Peyer's patch (tissue), 4 donors: ENCODE data around the gene XPC. TPM values are rescaled to one million over a fixed set of nuclear protein-coding genes. Genes with fewer than 3 reads are reported as not detected.

ENCODE experiments used
- DNase-seq, 3 donors: peaks; one replicate each; pipeline ENCODE4 v3.0.0-alpha.2; 2017 to 2019
- H3K27ac ChIP-seq, 4 donors: fragments of 200-600 bp; sonication (generic); one replicate each; pipeline ENCODE4 v1.5.1; 2016 to 2019
- H3K27me3 ChIP-seq, 2 donors: fragments of 200-600 bp; sonication (generic); one replicate each; pipeline ENCODE4 v1.5.1; 2019
- H3K36me3 ChIP-seq, 3 donors: fragments of 200-600 bp; sonication (generic); one replicate each; pipeline ENCODE4 v1.5.1; 2016 to 2019
- H3K4me1 ChIP-seq, 4 donors: fragments of 200-600 bp; sonication (generic); one replicate each; pipeline ENCODE4 v1.5.1; 2016 to 2019
- H3K4me3 ChIP-seq, 4 donors: fragments of 200-600 bp; sonication (generic); 1 replicate in 3 of 4; 2 replicates in 1 of 4; pipeline ENCODE4 v1.5.1; 2016 to 2019; ENCODE audit warnings: mild to moderate bottlenecking in 1 of 4
- H3K9me3 ChIP-seq, 4 donors: fragments of 200-600 bp; sonication (generic); one replicate each; pipeline ENCODE4 v1.5.1; 2016 to 2019; ENCODE audit warnings: mild to moderate bottlenecking in 1 of 4
- POLR2A ChIP-seq, 2 donors: fragments of 450-650 bp; IDR thresholded peaks; one replicate each; pipeline ENCODE4 v1.5.1; 2017; ENCODE audit warnings: antibody characterized with exemption in 2 of 2, mild to moderate bottlenecking in 2 of 2, moderate library complexity in 2 of 2
- total RNA-seq, 4 donors: library from RNA; depleted of rRNA; stranded (reverse); fragments of >200 nt; gene quantifications; one replicate each; pipeline ENCODE4 v1.1.0, GENCODE V29; 2016
- TF ChIP-seq, protein P1 (sequence below), 6 experiments: fragments of 450-650 bp in 4 of 6; fragments of 200-600 bp in 2 of 6; sonication (generic) in 1 of 6; IDR thresholded peaks; one replicate each; pipeline ENCODE4 v1.5.1; 2017 to 2019; ENCODE audit warnings: antibody characterized with exemption in 6 of 6, mild to moderate bottlenecking in 3 of 6, moderate library complexity in 1 of 6

Gene XPC
- total RNA-seq, 4 donors from 2014 or later, result 46.1 to 88.3 (median 78.6) TPM

DNA sequence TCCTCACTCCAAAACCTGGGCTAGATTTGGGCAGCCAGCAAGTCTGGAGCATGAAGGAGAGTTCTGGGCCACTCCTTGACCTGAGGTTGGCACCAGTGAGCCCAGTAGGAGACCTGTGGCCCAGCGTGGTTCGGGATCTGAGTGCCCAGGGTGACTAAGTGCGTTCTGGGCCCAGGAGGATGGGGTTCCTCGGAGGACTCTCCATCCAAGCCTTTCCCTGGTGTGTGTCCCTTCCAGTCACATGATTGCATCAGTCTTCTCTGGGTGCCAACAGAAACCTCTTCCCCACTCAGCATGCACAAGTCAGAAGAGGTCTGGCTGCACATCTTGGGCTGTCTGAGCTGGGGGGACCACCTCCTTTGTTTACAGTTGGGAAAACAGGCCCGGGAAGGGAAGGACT lies 38.6 kb downstream of the XPC start:
- no peaks in the 10 kb centered on the region for H3K9me3 ChIP-seq
- DNase-seq, result no peak
- H3K36me3 ChIP-seq, result peaks cover 0 to 79% (median 0%) of the 10 kb centered on the region in 3 donors
- H3K4me3 ChIP-seq, result no peak overlapping the region
- TF ChIP-seq POLR2A (IDR thresholded peaks at IDR 0.05), result no peak
- TF ChIP-seq, protein P1, sequence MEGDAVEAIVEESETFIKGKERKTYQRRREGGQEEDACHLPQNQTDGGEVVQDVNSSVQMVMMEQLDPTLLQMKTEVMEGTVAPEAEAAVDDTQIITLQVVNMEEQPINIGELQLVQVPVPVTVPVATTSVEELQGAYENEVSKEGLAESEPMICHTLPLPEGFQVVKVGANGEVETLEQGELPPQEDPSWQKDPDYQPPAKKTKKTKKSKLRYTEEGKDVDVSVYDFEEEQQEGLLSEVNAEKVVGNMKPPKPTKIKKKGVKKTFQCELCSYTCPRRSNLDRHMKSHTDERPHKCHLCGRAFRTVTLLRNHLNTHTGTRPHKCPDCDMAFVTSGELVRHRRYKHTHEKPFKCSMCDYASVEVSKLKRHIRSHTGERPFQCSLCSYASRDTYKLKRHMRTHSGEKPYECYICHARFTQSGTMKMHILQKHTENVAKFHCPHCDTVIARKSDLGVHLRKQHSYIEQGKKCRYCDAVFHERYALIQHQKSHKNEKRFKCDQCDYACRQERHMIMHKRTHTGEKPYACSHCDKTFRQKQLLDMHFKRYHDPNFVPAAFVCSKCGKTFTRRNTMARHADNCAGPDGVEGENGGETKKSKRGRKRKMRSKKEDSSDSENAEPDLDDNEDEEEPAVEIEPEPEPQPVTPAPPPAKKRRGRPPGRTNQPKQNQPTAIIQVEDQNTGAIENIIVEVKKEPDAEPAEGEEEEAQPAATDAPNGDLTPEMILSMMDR (IDR thresholded peaks at IDR 0.05), result no peak
- H3K4me1 ChIP-seq, result peaks cover 0 to 29% (median 3%) of the 10 kb centered on the region in 4 donors
- no peaks in the 10 kb centered on the region for H3K27me3 ChIP-seq
- no peak overlapping the region for H3K27ac ChIP-seq

DNA sequence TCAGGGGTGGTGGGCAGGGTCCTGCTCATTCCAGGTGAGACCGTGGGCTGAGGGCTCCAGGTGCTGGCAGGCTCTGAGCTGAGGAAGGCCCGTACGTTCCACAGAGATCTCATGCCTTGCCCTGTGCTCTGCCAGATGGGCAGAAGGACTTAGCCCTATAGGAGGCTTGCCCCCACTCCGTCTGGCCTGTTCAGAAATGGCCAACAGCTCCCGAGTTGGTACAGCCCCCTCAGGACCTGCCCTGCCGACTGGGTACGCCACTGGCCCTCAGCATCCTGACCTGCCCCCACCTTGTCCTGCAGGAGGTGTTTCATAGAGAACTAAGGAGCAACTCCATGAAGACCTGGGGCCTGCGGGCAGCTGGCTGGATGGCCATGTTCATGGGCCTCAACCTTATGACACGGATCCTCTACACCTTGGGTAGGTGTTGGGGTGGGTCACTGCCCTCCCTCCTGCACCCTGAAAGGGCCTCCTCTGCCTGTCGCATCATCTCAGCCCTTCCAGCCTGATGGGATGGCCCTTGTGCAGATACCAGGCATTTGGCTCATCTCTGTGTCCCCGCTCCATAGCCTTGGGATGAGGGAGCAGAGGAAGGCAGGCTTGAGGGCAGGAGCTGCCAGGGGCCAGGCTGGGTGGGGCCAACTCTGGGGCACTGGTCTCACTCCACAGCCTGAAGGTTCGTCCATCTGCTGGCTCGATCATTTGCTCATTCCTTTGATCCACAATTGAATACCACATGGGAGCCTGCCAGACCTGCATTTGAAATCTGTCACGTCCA lies 39.3 kb downstream of the XPC start:
- H3K36me3 ChIP-seq, result peaks cover 0 to 86% (median 0%) of the 10 kb centered on the region in 3 donors

DNA sequence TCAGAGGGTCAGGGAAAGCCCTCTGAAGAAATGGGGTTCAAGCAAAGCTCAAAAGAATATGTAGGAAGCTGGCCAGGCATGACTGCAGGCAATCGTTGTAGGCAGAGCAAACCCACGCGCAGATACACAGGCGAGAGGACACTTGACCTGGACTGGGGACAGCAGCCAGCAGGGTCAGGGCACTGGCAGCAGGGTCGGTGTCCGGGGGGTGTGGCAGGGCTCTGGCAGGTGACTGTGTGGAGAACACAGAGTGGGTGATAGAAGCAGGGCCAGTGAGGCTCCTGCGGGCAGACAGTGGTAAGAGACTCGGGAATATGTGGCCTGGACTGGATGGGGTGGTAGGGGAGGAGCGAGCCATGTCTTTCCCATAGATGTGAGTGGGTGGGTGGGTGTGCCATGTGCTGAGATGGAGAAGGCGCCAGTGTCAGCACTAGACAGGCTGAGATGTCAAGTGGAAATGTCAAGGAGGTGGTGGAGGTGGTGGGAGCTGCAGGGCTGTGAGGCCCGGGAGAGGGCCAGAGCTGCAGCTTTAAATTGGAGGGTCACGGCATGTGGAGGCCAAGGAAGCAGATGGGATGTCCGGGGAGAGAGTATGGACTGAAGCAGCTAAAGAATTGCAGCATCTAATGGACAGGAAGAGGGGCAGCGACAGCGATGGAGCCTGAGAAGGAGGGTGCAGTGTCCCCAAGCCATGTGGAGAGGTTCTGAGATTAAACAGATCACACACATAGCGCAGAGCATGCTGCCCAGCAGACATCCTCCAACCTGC lies 40.1 kb downstream of the XPC start:
- no peak for DNase-seq
- TF ChIP-seq POLR2A (IDR thresholded peaks at IDR 0.05), result no peak
- TF ChIP-seq, protein P1 (IDR thresholded peaks at IDR 0.05), result no peak
- Histone ChIP-seq H3K4me3 (no peak overlapping the region), H3K36me3 (peaks cover 0 to 94% (median 0%) of the 10 kb centered on the region in 3 donors), H3K27ac (no peak overlapping the region), H3K27me3 (no peaks in the 10 kb centered on the region), H3K4me1 (peaks cover 0 to 23% (median 0%) of the 10 kb centered on the region in 4 donors), H3K9me3 (no peaks in the 10 kb centered on the region)

More for the DNA sequence above, 39.3 kb downstream of the XPC start:
- H3K27me3 ChIP-seq, result no peaks in the 10 kb centered on the region
- no peak for DNase-seq
- peak overlapping the region in 1 of 4 donors; percentile 2 for H3K27ac ChIP-seq
- no peak overlapping the region for H3K4me3 ChIP-seq
- no peaks in the 10 kb centered on the region for H3K9me3 ChIP-seq
- peaks cover 0 to 24% (median 2%) of the 10 kb centered on the region in 4 donors for H3K4me1 ChIP-seq
- no peak for TF ChIP-seq POLR2A (IDR thresholded peaks at IDR 0.05)
- TF ChIP-seq, protein P1 (IDR thresholded peaks at IDR 0.05), result no peak

DNA sequence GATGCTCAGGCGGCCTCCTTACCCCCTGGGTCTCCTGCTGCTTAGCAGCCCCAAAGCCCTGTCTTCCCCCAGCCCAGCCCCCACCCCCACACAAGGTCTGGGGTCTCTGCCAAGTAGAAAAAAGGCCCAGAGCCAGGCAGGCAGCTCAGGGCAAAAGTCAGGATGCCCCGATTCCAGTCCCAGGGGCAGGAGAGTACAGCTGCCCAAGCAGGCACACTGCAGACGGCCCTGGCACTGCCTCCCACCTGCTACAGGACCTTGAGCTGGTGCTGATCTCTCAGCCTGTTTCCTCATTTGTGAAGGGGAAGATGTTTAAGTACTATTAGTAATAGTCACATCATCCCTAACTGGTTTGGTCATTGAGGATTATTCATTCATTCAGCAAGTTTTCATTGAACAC lies 41.0 kb downstream of the XPC start:
- Histone ChIP-seq H3K9me3 (no peaks in the 10 kb centered on the region), H3K4me3 (no peak overlapping the region), H3K27me3 (no peaks in the 10 kb centered on the region), H3K27ac (no peak overlapping the region), H3K4me1 (peaks cover 0 to 22% (median 0%) of the 10 kb centered on the region in 4 donors), H3K36me3 (peaks cover 0 to 96% (median 0%) of the 10 kb centered on the region in 3 donors)
- no peak for TF ChIP-seq POLR2A (IDR thresholded peaks at IDR 0.05)
- TF ChIP-seq, protein P1 (IDR thresholded peaks at IDR 0.05), result no peak
- DNase-seq, result no peak

DNA sequence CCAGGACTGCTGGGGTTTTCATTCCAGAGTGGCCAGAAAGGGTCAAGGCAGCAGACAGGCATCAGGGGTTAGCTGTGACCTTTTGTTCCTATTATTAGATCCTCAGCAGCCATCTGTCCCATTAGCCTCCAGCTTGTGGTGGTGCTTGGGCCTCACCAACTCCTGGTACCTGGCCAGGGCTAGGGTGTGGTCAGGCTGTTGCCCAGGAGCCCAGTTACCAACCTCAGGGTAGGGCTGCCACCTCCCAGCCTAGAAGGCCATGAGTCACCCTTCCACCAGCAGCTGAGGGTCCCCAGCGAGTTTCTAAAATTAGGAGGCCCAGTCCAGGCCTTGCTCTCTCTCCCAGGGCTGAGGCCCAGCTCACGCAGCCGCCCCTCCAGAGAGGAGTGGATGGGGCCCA lies 41.4 kb downstream of the XPC start:
- Histone ChIP-seq H3K27ac (no peak overlapping the region), H3K36me3 (peaks cover 0 to 98% (median 0%) of the 10 kb centered on the region in 3 donors), H3K4me1 (peaks cover 0 to 24% (median 0%) of the 10 kb centered on the region in 4 donors), H3K9me3 (no peaks in the 10 kb centered on the region), H3K27me3 (no peaks in the 10 kb centered on the region), H3K4me3 (no peak overlapping the region)
- DNase-seq, result no peak
- no peak for TF ChIP-seq POLR2A (IDR thresholded peaks at IDR 0.05)
- TF ChIP-seq, protein P1 (IDR thresholded peaks at IDR 0.05), result no peak
